ENCODE results near the gene DOCK10.

The DOCK10 gene

DNA sequence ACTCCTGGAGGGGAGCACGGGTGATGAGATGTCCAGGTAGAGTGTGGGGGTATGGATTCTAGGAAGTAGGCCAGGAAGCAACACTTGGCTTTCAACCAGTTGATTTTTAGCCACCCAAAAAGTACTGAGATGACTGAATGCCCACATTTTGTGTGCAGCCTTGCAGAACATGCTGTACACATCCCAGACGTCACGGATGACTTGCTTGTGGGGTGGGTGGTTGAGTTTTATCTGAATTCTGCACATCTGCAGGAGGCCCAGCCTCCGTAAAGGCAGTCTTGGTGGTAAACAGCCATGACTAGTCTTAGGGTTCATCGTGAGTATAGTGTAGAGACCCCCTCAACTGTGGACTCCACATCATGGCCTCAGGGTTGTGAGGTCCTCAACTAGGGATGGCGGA is 272.8 kb downstream of the DOCK10 start:
- Mint-ChIP-seq H3K9me3 (ENCODE audit: low read depth) (no peaks in the 10 kb centered on the region), H3K4me1 (ENCODE audit: low read depth) (peaks cover 24% of the 10 kb centered on the region), H3K27ac (peak overlapping the region; percentile 75), H3K36me3 (peaks cover 28% of the 10 kb centered on the region), H3K4me3 (no peak overlapping the region), H3K27me3 (no peaks in the 10 kb centered on the region)

DNA sequence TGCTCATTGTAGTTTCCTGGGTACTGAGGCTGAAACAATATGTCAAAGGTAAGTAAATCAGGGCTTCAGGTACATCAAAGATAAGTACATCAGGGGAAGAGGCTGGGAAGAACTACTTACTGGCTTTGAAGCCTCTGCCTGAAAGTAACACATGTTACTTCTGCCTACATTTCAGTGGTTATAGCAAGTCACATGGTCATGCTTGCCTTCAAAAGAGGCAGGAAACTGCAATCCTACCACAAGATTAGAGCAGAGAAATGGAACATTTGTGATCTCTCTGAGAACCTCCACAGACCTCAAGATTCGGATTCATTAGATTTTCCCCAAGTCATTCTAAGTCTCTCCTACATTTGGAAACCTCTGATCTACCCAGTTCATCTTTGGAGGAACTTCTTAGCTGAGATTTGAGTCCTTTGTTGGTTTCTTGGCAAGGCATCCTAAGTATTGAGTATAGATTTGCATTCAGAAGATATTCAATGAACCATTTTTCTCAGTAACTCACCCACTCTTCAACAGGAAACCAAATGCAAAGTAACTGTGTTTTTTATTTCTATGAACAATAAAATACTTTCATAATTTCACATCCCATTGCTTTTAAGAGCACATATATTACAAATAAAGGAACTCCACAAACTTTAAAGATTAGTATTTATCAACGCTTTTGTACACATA is 277.6 kb downstream of the DOCK10 start:
- Mint-ChIP-seq H3K4me3 (peak overlapping the region; percentile 6), H3K36me3 (peaks cover 47% of the 10 kb centered on the region), H3K9me3 (ENCODE audit: low read depth) (no peaks in the 10 kb centered on the region), H3K27ac (peak overlapping the region; percentile 90), H3K4me1 (ENCODE audit: low read depth) (peaks cover 41% of the 10 kb centered on the region), H3K27me3 (no peaks in the 10 kb centered on the region)

DNA sequence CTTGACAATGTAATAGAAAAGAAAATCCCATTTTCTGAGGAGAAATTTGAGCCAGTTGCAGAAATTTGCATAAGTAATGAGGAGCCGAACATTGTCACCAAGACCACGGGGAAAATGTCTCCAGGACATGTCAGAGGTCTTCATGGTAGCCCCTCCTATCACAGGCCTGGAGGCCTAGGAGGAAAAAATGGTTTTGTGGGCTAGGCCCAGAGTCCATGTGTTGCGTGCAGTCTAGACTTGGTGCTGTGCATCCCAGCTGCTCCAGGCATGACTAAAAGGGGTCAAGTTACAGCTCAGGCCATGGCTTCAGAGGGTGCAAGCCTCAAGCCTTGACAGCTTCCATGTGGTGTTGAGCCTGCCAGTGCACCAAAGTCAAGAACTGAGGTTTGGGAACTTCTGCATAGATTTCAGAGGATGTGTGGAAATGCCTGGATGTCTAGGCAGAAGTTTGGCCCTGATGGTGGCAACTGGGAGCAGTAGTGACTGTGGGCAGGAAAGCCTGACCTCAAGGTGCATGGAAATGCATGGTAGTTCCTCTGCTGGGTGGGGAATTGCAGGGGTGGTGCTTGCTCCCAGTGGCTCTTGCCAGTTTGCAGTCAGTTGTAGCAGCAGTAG is 284.2 kb downstream of the DOCK10 start:
- peaks cover 20% of the 10 kb centered on the region for H3K9me3 Mint-ChIP-seq (ENCODE audit: low read depth)
- H3K27ac Mint-ChIP-seq: no peak overlapping the region
- H3K27me3 Mint-ChIP-seq: no peaks in the 10 kb centered on the region
- H3K36me3 Mint-ChIP-seq: peaks cover 49% of the 10 kb centered on the region
- H3K4me3 Mint-ChIP-seq: no peak overlapping the region
- peaks cover 5% of the 10 kb centered on the region for H3K4me1 Mint-ChIP-seq (ENCODE audit: low read depth)

DNA sequence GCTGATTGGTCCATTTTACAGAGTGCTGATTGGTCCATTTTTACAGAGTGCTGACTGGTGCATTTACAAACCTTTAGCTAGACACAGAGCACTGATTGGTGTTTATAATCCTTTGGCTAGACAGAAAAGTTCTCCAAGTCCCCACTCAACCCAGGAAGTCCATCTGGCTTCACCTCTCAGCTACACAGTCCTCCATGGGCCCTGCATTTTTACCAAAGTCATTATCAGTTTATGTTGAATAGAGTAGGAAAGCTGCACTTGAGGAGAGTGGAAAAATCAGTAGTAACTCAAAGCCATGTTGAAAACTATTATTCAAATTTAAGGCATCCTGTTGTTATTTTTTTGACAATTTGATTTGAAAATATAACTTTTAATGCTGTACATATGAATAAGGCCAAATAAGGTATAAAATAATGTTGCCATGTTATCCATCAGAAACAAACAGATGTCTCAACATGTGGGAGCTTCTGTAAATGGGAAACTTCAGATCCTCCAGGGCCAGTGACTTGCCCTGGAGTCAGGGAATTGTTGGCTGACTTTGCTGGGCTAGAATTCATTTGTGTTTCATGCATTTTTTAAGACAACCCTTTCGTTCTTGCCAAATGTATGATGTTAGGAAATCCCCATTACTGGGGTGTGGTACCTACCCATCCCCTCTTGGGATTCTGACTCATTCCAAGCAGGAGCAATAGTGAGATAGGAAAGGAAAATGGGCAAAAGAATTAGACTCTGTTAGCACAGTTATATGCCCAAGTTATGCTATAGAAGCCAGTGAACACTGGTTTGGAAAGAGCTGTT is 288.3 kb downstream of the DOCK10 start:
- Mint-ChIP-seq H3K4me3 (no peak overlapping the region), H3K27me3 (peaks cover 1% of the 10 kb centered on the region), H3K27ac (no peak overlapping the region), H3K4me1 (ENCODE audit: low read depth) (no peaks in the 10 kb centered on the region), H3K36me3 (peaks cover 23% of the 10 kb centered on the region), H3K9me3 (ENCODE audit: low read depth) (peaks cover 17% of the 10 kb centered on the region)

DNA sequence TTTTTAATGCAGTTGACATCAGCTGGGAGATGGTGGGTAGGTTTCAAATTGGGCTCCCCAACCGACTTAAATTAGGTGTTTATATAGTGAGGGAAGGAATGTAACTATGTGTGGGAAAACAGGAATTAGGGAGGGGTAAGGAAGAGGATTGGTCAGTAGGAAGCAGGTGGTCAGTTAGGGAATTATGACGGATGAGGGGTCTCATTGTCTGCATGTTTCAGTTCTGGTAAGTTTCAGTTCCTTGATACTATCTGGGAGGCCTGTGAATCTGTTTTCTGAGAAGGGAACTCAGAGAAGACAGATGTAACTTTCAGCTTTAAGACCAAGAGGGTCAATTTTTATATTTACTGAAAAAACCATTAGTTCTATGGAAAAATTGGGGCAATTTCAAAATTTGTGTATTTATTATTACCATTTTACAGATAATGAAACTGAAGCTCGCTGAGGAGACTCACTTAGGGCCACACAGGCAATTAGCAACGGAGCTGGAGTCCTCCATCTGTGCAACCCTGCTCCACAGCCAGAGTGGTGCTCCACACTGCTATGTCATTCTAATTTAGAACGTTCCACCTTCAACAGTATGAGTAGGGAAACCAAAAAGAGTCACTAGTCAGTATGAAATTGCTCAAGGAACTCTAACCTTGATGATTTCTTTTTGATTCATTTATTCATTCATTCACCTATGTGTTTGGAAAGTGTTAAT is 290.1 kb downstream of the DOCK10 start:
- no peak overlapping the region for H3K27ac Mint-ChIP-seq
- no peak overlapping the region for H3K4me3 Mint-ChIP-seq
- H3K4me1 Mint-ChIP-seq (ENCODE audit: low read depth): no peaks in the 10 kb centered on the region
- H3K27me3 Mint-ChIP-seq: peaks cover 4% of the 10 kb centered on the region
- peaks cover 7% of the 10 kb centered on the region for H3K9me3 Mint-ChIP-seq (ENCODE audit: low read depth)
- peaks cover 5% of the 10 kb centered on the region for H3K36me3 Mint-ChIP-seq

DNA sequence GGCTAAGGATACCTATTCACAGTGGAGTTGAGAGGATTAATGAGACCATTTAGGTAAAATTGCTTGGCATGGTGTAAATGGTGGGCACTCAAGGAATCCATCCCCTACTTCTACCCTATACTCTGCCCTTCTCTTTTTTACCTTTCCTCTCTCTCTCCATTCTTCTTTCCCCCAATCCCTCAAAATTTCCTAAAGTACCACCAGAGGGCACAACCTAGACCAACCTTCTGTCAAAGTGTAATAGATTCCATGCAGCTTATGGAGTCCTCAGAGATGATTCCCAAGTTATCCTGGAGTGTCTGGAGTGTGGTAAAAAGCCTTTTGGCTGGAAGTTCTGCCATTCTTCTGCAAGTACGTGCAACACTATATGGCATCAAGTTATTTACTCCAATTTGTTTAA is 293.1 kb downstream of the DOCK10 start:
- Mint-ChIP-seq H3K27ac (no peak overlapping the region), H3K4me3 (no peak overlapping the region), H3K27me3 (peaks cover 6% of the 10 kb centered on the region), H3K4me1 (ENCODE audit: low read depth) (no peaks in the 10 kb centered on the region), H3K36me3 (peaks cover under 1% of the 10 kb centered on the region), H3K9me3 (ENCODE audit: low read depth) (no peaks in the 10 kb centered on the region)

DNA sequence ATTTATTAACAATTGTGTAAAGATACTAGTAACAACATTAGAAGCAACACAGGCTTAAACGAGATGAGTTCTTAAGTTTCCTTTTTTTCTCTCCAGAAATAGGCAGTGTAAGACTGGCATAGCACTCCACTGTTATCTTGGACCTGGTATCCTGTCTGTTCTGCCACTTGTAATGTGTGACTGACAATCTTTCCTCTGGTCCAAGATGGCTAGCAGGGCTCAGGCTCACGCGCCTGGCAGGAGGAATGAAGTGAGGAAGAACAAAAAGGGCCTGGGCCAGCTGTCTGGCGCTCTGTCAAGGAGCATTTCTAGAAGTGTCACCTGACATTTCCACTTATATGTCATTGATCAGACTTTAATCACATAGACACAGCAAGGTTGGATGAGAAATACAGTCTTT is 294.5 kb downstream of the DOCK10 start:
- H3K9me3 Mint-ChIP-seq (ENCODE audit: low read depth): peaks cover under 1% of the 10 kb centered on the region
- no peak overlapping the region for H3K4me3 Mint-ChIP-seq
- H3K36me3 Mint-ChIP-seq: peaks cover under 1% of the 10 kb centered on the region
- no peaks in the 10 kb centered on the region for H3K4me1 Mint-ChIP-seq (ENCODE audit: low read depth)
- H3K27ac Mint-ChIP-seq: no peak overlapping the region
- H3K27me3 Mint-ChIP-seq: peaks cover 6% of the 10 kb centered on the region

DNA sequence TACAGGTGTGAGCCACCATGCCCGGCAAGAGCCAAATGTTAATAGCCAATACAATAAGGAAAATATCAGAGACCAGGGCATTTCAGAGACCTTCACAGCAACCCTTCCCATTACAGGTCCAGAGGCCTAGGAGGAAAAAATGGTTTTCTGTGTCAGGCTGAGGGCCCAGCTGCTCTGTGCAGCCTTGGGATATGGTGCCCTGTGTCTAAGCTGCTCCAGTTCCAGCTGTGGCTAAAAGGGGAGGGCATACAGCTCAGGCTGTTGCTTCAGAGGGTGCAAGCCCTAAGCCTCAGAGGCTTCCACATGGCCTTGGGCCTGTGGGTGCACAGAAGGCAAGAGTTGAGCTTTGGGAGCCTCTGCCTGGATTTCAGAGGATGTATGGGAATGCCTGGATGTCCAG is 306.0 kb downstream of the DOCK10 start:
- Mint-ChIP-seq H3K4me3 (no peak overlapping the region), H3K36me3 (peaks cover 17% of the 10 kb centered on the region), H3K27ac (no peak overlapping the region), H3K4me1 (ENCODE audit: low read depth) (no peaks in the 10 kb centered on the region), H3K9me3 (ENCODE audit: low read depth) (peaks cover 15% of the 10 kb centered on the region), H3K27me3 (no peaks in the 10 kb centered on the region)

DNA sequence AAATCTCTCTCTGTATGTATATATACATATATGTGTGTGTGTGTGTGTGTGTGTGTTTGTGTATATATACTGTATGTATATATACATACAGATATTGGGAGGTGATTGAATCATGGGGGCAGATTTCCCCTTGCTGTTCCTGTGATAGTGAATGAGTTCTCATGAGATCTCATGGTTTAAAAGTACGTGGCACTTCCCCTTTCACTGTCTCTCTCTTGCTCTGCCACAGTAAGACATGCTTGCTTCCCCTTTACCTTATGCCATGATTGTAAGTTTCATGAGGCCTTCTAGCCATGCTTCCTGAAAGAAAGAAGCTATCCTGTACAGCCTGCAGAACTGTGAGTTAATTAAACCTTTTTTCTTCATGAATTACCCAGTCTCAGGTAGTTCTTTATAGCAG is 307.3 kb downstream of the DOCK10 start:
- H3K36me3 Mint-ChIP-seq: peaks cover 20% of the 10 kb centered on the region
- no peak overlapping the region for H3K27ac Mint-ChIP-seq
- H3K27me3 Mint-ChIP-seq: no peaks in the 10 kb centered on the region
- H3K9me3 Mint-ChIP-seq (ENCODE audit: low read depth): peaks cover 15% of the 10 kb centered on the region
- no peak overlapping the region for H3K4me3 Mint-ChIP-seq
- H3K4me1 Mint-ChIP-seq (ENCODE audit: low read depth): no peaks in the 10 kb centered on the region

DNA sequence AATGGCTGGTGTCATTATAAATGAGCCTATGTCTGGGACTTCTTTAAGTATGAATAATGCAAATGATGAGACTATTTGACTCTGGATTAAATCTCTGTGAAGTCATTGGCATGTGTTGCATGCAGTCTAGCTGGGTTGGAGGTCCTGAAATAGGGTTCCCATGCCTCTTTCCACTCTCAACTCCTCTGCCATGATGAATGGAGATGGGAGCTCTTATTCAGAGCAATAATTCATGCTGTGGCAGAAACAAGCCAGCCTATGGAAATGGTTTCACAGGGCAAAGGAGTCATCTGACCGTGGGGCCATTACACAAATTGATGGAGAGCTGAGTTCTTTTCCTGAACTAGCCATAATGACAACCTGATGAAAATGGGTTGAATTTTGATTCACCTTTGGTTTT is 310.6 kb downstream of the DOCK10 start:
- Mint-ChIP-seq H3K9me3 (ENCODE audit: low read depth) (peaks cover 22% of the 10 kb centered on the region), H3K4me1 (ENCODE audit: low read depth) (no peaks in the 10 kb centered on the region), H3K36me3 (peaks cover 19% of the 10 kb centered on the region), H3K4me3 (no peak overlapping the region), H3K27ac (no peak overlapping the region), H3K27me3 (no peaks in the 10 kb centered on the region)

DNA sequence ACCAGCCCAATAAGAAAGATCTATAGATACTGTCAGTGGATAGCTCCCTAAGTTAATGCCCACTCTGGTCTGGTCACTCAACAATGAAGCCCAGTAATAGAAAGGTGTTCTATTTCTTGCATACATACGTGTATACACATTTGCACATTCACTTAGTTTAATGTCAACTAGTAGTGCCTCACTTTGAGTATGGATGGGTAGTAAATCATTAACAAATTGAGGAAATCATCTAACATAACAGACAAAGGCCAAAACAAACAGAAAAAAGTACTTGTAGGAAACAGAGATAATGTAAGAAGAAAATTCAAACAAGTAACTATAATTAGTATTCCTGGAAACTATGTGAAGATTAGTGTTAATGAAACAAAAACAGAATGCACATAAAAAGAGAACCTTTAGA is 312.8 kb downstream of the DOCK10 start:
- Mint-ChIP-seq H3K4me3 (no peak overlapping the region), H3K36me3 (peaks cover 10% of the 10 kb centered on the region), H3K27ac (no peak overlapping the region), H3K9me3 (ENCODE audit: low read depth) (peaks cover 18% of the 10 kb centered on the region), H3K27me3 (no peaks in the 10 kb centered on the region), H3K4me1 (ENCODE audit: low read depth) (no peaks in the 10 kb centered on the region)

DNA sequence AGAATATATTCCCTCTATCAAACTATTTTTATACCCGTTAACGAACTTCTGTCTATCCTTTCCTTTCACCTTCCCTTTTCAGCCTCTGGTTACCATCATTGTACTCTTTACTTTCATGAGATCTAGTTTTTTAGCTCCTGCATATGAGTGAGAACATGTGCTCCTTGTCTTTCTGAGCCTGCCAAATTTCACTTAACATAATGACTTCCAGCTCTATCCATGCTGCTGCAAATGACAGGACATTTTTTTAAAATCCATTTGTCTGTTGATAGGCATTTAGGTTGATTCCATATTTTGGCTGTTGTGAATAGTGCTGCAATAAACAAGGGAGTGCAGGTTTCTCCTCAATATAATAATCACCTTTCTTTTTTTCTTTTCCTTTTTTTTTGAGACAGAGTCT is 317.9 kb downstream of the DOCK10 start:
- no peaks in the 10 kb centered on the region for H3K4me1 Mint-ChIP-seq (ENCODE audit: low read depth)
- no peak overlapping the region for H3K4me3 Mint-ChIP-seq
- peaks cover 18% of the 10 kb centered on the region for H3K9me3 Mint-ChIP-seq (ENCODE audit: low read depth)
- H3K27ac Mint-ChIP-seq: no peak overlapping the region
- no peaks in the 10 kb centered on the region for H3K27me3 Mint-ChIP-seq
- peaks cover 4% of the 10 kb centered on the region for H3K36me3 Mint-ChIP-seq

DNA sequence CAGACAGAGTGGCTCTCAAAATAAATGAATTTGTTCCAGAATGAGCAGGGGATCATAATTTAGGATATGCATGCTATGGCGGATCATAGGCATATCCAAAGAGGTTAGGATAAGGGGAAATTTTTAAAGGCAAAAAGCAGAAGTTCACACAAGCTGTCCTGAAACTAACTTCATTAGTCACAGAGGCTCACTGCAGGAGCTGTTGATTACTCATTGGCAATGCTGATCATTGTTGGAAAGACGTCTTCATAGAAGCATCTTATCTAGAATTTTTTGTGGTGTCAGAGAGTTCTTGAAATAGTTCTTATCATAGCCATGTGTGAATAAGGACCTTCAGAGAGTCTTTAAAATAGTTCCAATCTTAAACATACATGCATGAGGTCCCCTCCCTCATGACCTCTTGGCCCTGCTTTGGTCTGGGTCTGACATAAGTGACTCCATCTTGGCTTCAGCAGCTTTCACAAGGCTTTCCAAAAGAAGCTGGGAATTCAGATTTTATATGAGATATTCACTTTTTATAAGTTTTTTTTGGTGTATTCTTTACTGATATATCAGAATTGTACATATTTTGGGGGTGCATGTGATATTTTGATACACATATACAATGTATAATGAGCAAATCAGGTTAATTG is 318.6 kb downstream of the DOCK10 start:
- peaks cover 18% of the 10 kb centered on the region for H3K9me3 Mint-ChIP-seq (ENCODE audit: low read depth)
- H3K4me1 Mint-ChIP-seq (ENCODE audit: low read depth): no peaks in the 10 kb centered on the region
- H3K36me3 Mint-ChIP-seq: peaks cover 4% of the 10 kb centered on the region
- H3K27me3 Mint-ChIP-seq: no peaks in the 10 kb centered on the region
- H3K27ac Mint-ChIP-seq: no peak overlapping the region
- H3K4me3 Mint-ChIP-seq: no peak overlapping the region

DNA sequence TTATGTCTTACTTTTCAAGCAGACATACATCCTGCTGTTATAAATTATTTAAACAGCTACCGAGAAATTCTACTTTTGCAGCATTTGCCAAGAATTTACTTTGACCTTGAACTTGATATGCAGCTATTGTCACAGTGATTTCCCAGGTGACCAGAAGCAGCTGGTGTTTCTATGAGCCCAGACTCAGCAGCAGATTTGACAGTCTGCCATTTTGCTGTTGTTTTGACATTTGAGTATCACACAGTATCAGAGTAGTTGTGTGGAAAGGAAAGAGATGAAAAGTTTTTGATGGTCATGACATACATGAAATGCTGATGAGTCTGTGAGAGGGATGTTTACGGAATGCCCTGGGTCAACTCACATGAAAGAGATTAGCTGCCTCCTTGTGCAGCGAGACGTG is 319.5 kb downstream of the DOCK10 start:
- Mint-ChIP-seq H3K4me1 (ENCODE audit: low read depth) (no peaks in the 10 kb centered on the region), H3K4me3 (no peak overlapping the region), H3K27me3 (no peaks in the 10 kb centered on the region), H3K27ac (no peak overlapping the region), H3K9me3 (ENCODE audit: low read depth) (peaks cover 11% of the 10 kb centered on the region), H3K36me3 (no peaks in the 10 kb centered on the region)

All from activated naive CD8-positive, alpha-beta T cell (primary cell).